HepG2 (cell line): ENCODE results near the gene CCDC57. TPM values are rescaled to one million over a fixed set of nuclear protein-coding genes. Genes with fewer than 3 reads are reported as not detected.
A peak's percentile ranks its signal among the peaks of the same experiment; 100 is the strongest.

Experiments used
- AHR ChIP-seq: IDR thresholded peaks from 2 replicates; pipeline ENCODE4 v1.6.1; 2018; ENCODE audit warnings: missing genetic modification reagents, missing compliant biosample characterization
- AKNA ChIP-seq: sonication (generic); formaldehyde crosslinking; IDR thresholded peaks from 2 replicates; pipeline ENCODE4 v1.4.0; 2020; ENCODE audit warnings: missing genetic modification reagents, borderline replicate concordance
- CTCF ChIP-seq: sonication (generic); formaldehyde crosslinking; IDR thresholded peaks from 2 replicates; pipeline ENCODE4 v1.5.0; 2020; ENCODE audit warnings: mild to moderate bottlenecking, missing genetic modification reagents, moderate library complexity
- HOXD1 ChIP-seq: sonication (generic); formaldehyde crosslinking; IDR thresholded peaks from 2 replicates; pipeline ENCODE4 v1.5.0; 2020; ENCODE audit warnings: missing genetic modification reagents
- MATR3 ChIP-seq: sonication (generic); formaldehyde crosslinking; IDR thresholded peaks from 2 replicates; pipeline ENCODE4 v1.4.0; 2020; ENCODE audit warnings: missing genetic modification reagents
- MBD4 ChIP-seq: IDR thresholded peaks from 2 replicates; pipeline ENCODE4 v1.6.1; 2012; ENCODE audit warnings: low read length, inconsistent platforms, borderline replicate concordance
- NBN ChIP-seq: fragments of 450-650 bp; conservative IDR thresholded peaks from 2 replicates; pipeline ENCODE4 v1.6.1; 2017
- NFKBIZ ChIP-seq: IDR thresholded peaks from 2 replicates; pipeline ENCODE4 v1.6.1; 2018; ENCODE audit warnings: missing genetic modification reagents, missing compliant biosample characterization
- PRDM15 ChIP-seq: sonication (generic); formaldehyde crosslinking; IDR thresholded peaks from 2 replicates; pipeline ENCODE4 v1.4.0; 2020; ENCODE audit warnings: missing genetic modification reagents
- RBM22 ChIP-seq: fragments of 200-400 bp; formaldehyde crosslinking; optimal IDR thresholded peaks from 2 replicates; pipeline ENCODE3; 2017; ENCODE audit warnings: mild to moderate bottlenecking, low read length, moderate library complexity
- SUZ12 ChIP-seq: fragments of 150-350 bp; IDR thresholded peaks from 2 replicates; pipeline ENCODE4 v1.6.1; 2014; ENCODE audit warnings: low read depth, low read length
- TERF1 ChIP-seq: sonication (generic); formaldehyde crosslinking; IDR thresholded peaks from 2 replicates; pipeline ENCODE4 v1.8.0; 2022; ENCODE audit warnings: mild to moderate bottlenecking, missing genetic modification reagents, moderate library complexity
- TSC22D2 ChIP-seq: sonication (generic); formaldehyde crosslinking; IDR thresholded peaks from 2 replicates; pipeline ENCODE4 v1.5.1; 2020; ENCODE audit warnings: missing genetic modification reagents, mild to moderate bottlenecking, borderline replicate concordance
- ZNF383 ChIP-seq: sonication (generic); formaldehyde crosslinking; IDR thresholded peaks from 2 replicates; pipeline ENCODE4 v1.4.0; 2020; ENCODE audit warnings: missing genetic modification reagents, mild to moderate bottlenecking, borderline replicate concordance
- ZNF432 ChIP-seq: sonication (generic); formaldehyde crosslinking; IDR thresholded peaks from 2 replicates; pipeline ENCODE4 v1.5.0; 2020; ENCODE audit warnings: missing genetic modification reagents, mild to moderate bottlenecking, borderline replicate concordance
- ZNF44 ChIP-seq: sonication (generic); formaldehyde crosslinking; IDR thresholded peaks from 2 replicates; pipeline ENCODE4 v1.5.1; 2020; ENCODE audit warnings: mild to moderate bottlenecking, missing genetic modification reagents
- ZNF598 ChIP-seq: sonication (generic); formaldehyde crosslinking; IDR thresholded peaks from 2 replicates; pipeline ENCODE4 v1.5.1; 2020; ENCODE audit warnings: mild to moderate bottlenecking, missing genetic modification reagents, borderline replicate concordance
- ZNF883 ChIP-seq: sonication (generic); formaldehyde crosslinking; IDR thresholded peaks from 2 replicates; pipeline ENCODE4 v1.5.1; 2020; ENCODE audit warnings: mild to moderate bottlenecking, missing genetic modification reagents; ENCODE audit errors: not compliant biosample characterization
- polyA plus RNA-seq, 8 experiments: library from polyadenylated mRNA; depleted of rRNA in 3 of 8; stranded (reverse) in 7 of 8; unstranded in 1 of 8; fragments of >200 nt; fragmentation: Illumina TruSeq in 4 of 8; extraction: Trizol in 4 of 8; gene quantifications; 2 replicates each; pipeline versions ENCODE4 v1.2.1 to v1.2.3, GENCODE V29; 2011 to 2016; ENCODE audit warnings: low read depth in 4 of 8, missing spikeins in 1 of 8, mixed read lengths in 1 of 8; ENCODE audit not compliant: insufficient read depth in 1 of 8
- total RNA-seq, 5 experiments: library from RNA; depleted of rRNA; stranded (reverse); fragments of >200 nt; fragmentation: Illumina TruSeq; extraction: Trizol; gene quantifications; 2 replicates each; pipeline ENCODE4 v1.2.3, GENCODE V29; 2016; ENCODE audit warnings: low read depth in 1 of 5

CCDC57 gene
- total and polyA plus RNA-seq, 2 of the 13 experiments (the other 11 are each of a cell fraction or from before 2014, with no cell fraction given): 59.3 to 59.9 TPM

- 0 out of 2 replicates have a peak, but pooled peaks have one; percentile 60 for TF ChIP-seq ZNF44 (CRISPR knock-in tag)
- peak; percentile 6; the same call in 1 of the 2 replicates for TF ChIP-seq CTCF
- TF ChIP-seq AHR (CRISPR knock-in tag): peak; percentile 61; the same call in 1 of the 2 replicates
- no peak for TF ChIP-seq ZNF432
- TF ChIP-seq NFKBIZ (CRISPR knock-in tag): no peak; the same call in 1 of the 2 replicates
- TF ChIP-seq AKNA (CRISPR knock-in tag): no peak
- TF ChIP-seq RBM22: no peak
- peak; percentile 66 for TF ChIP-seq ZNF883
- 0 out of 2 replicates have a peak, but pooled peaks have one; percentile 20 for TF ChIP-seq ZNF598 (CRISPR knock-in tag)
- no peak for TF ChIP-seq NBN
- TF ChIP-seq ZNF383 (CRISPR knock-in tag): no peak
- TF ChIP-seq SUZ12: no peak
- TF ChIP-seq TSC22D2 (CRISPR knock-in tag): no peak
- TF ChIP-seq MATR3 (CRISPR knock-in tag): peak; percentile 41; the same call in 1 of the 2 replicates
- 0 out of 2 replicates have a peak, but pooled peaks have one; percentile 28 for TF ChIP-seq PRDM15
- TF ChIP-seq TERF1: no peak
- TF ChIP-seq HOXD1 (CRISPR knock-in tag): no peak
- no peak for TF ChIP-seq MBD4
Measured at GRCh38 chr17:82225368-82226029, 12.9 kb upstream of the CCDC57 start (continued).
